ENCODE results near the gene ATP1A1.

- TF ChIP-seq, protein P1, sequence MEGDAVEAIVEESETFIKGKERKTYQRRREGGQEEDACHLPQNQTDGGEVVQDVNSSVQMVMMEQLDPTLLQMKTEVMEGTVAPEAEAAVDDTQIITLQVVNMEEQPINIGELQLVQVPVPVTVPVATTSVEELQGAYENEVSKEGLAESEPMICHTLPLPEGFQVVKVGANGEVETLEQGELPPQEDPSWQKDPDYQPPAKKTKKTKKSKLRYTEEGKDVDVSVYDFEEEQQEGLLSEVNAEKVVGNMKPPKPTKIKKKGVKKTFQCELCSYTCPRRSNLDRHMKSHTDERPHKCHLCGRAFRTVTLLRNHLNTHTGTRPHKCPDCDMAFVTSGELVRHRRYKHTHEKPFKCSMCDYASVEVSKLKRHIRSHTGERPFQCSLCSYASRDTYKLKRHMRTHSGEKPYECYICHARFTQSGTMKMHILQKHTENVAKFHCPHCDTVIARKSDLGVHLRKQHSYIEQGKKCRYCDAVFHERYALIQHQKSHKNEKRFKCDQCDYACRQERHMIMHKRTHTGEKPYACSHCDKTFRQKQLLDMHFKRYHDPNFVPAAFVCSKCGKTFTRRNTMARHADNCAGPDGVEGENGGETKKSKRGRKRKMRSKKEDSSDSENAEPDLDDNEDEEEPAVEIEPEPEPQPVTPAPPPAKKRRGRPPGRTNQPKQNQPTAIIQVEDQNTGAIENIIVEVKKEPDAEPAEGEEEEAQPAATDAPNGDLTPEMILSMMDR (IDR thresholded peaks at IDR 0.05): no peak
- no peak for TF ChIP-seq POLR2A (IDR thresholded peaks at IDR 0.05)
These were observed 58.9 kb downstream of the ATP1A1 start for GRCh38 chr1:116431870-116432500.

Measured in lower leg skin (tissue), 3 donors.